HL-60/S4 (cell line): Measurements from ENCODE around the gene NME7.

Experiments used
- in situ Hi-C: fragments of 300-500 bp; cut with MboI; formaldehyde crosslinking; loops from 2 replicates; pipeline ENCODE4 v1.14.3; 2022; ENCODE audit warnings: low sequenced_read_pairs

Gene NME7

GRCh38 chr1:169092399-169092798 is 275.2 kb downstream of the NME7 start:
- in situ Hi-C loops = no loop called here

- in situ Hi-C loops = no loop called here
These were observed 276.1 kb downstream of the NME7 start for GRCh38 chr1:169091480-169091941.

DNA sequence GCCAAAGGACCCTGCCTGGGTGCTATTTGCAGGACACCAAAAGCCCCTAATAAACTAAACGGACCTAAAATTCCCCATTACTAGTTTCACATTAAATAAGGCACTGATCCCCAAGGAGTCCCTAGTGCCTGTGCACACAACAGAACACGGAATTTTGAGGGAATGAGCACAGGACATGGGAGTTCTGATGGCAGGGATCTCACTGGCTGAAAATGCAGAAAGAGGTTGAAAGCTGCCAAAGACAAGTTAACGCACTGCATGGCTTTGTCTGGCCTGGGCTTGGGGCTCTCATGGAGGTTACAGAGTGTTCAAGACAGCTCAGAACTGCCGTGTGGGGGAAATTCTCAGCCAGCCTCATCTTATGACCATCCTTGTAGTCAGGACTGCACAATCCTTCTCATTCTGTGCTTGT is 276.7 kb downstream of the NME7 start:
- in situ Hi-C loops = no loop called here

GRCh38 chr1:169090308-169090899 is 277.2 kb downstream of the NME7 start:
- in situ Hi-C loops = no loop called here

GRCh38 chr1:169089776-169090175 is 277.8 kb downstream of the NME7 start:
- in situ Hi-C loops = no loop called here

DNA sequence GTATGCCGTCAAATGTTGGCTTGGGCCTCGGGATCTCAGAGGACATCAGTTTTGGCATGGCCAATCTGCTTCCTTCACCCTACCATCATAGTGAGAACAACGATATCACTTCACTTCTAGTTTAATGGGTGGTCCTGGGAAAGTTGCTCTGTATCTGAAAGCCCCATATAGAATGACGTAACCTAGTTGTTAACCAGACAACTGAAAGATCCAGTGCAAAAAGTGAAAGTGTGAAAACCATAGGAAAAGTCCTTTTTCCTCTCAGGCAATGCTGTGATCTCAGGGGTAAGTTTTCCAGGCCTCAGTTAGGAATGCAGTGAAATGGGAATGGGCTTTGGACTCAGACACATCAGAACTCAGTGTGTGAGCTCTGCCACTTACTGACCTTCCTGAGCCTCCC is 279.7 kb downstream of the NME7 start:
- in situ Hi-C loops = no loop called here

DNA sequence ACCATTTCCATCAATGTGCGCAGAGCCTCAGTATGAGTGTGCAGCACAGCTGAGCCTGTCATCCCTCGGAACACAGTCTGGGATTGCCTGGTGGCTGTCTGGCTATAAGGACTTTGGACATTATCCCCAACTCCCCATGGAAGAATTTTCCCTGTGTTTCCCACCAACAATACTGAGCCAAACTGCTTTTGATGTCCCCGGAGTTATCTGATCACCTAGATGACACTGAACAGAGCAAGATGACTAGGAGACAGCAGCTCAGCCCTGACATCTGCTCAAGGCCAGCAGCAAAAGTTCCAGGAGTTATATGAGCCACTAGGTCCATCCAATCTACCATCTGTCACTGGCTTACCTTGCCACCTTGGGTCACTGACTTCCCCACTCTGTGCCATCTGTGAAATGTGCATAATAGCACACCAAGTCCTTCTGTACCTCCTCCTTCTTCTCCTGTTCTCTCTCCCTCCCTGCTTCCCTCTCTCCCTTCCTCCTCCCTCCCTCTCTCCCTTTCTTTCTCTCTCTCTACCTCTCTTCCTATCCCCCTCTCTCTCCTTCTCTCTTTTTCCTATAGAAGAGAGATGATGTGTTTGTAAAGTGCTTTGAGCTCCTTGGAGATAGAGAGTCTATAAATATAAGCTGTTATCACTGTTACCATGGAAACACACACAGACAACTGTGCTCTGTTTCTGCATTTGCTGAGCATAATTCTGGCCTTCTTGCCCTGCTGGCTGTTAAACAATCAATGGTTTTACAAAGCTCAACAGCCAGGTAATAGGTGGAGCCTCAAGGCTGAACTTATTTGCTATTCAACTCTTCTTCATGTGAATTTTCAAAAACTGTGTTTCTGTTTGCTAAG is 280.8 kb downstream of the NME7 start:
- in situ Hi-C loops = no loop called here

GRCh38 chr1:169085911-169086310 is 281.7 kb downstream of the NME7 start:
- in situ Hi-C loops = no loop called here
